ENCODE measurements around the gene CTDNEP1.

CTDNEP1 gene

DNA sequence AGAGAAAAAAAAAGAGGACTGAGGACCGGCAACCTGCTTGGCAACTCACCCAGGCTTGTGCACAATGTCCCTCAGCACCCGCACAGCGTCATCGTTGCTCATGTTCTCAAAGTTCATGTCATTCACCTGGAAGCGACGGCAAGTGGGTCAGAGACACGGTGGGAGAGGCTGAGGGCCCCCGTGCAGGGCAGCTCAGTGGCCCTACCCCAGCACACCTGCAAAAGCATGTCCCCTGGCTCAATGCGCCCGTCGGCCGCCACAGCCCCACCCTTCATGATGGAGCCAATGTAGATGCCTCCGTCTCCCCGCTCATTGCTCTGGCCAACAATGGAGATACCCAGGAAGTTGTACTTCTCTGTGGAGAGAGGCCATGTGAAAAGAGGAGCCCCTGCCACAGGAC, 22.6 kb downstream of the CTDNEP1 start:
- no peak for DNase-seq (ENCODE audit: low read depth in 3 of 3)

GRCh38 chr17:7226721-7227710, 24.5 kb downstream of the CTDNEP1 start:
- DNase-seq (ENCODE audit: low read depth in 3 of 3): no peak

GRCh38 chr17:7225711-7226331, 25.7 kb downstream of the CTDNEP1 start:
- no peak for DNase-seq (ENCODE audit: low read depth in 3 of 3)

- no peak for DNase-seq (ENCODE audit: low read depth in 3 of 3)
Observed at GRCh38 chr17:7224661-7225111, 26.8 kb downstream of the CTDNEP1 start.

DNA sequence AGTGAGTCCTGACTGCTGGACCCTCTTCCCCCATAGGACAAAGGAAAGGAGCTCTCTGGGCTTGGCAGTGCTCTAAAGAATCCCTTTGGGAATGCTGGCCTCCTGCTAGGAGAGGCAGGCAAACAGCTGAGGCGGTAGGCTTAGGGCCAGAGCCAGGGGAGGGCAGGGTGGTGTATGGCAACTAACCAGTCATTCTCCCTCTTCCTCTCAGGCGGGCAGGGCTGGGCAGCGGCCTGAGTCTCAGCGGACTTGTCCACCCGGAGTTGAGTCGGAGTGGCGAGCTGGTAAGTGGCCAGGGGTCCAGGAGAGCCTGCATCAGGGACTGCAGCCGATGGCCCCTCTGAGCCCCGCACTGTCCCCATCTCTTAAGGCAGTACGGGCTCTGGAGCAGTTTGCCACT, 27.4 kb downstream of the CTDNEP1 start:
- no peak for DNase-seq (ENCODE audit: low read depth in 3 of 3)

- no peak for DNase-seq (ENCODE audit: low read depth in 3 of 3)
Observed at GRCh38 chr17:7223375-7223774, 28.2 kb downstream of the CTDNEP1 start.

DNA sequence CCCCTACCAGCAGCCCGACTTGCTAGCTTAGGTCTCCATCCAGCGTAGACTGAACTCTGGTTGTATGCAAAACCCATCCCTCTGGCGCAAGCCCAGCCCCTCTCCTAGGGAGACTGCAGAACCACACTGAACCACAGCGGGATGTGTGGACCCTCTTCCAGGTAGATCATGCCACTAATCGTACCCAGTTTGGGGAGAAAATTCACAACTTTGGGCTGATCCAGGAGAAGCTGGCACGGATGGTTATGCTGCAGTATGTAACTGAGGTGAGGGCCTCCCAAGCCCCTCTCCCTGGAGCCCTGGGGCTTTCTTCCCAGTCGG, 28.6 kb downstream of the CTDNEP1 start:
- DNase-seq (ENCODE audit: low read depth in 3 of 3): no peak

GRCh38 chr17:7222093-7222971, 29.2 kb downstream of the CTDNEP1 start:
- no peak for DNase-seq (ENCODE audit: low read depth in 3 of 3)

- DNase-seq (ENCODE audit: low read depth in 3 of 3): no peak
Observed at GRCh38 chr17:7221278-7222092, 30.0 kb downstream of the CTDNEP1 start.

DNA sequence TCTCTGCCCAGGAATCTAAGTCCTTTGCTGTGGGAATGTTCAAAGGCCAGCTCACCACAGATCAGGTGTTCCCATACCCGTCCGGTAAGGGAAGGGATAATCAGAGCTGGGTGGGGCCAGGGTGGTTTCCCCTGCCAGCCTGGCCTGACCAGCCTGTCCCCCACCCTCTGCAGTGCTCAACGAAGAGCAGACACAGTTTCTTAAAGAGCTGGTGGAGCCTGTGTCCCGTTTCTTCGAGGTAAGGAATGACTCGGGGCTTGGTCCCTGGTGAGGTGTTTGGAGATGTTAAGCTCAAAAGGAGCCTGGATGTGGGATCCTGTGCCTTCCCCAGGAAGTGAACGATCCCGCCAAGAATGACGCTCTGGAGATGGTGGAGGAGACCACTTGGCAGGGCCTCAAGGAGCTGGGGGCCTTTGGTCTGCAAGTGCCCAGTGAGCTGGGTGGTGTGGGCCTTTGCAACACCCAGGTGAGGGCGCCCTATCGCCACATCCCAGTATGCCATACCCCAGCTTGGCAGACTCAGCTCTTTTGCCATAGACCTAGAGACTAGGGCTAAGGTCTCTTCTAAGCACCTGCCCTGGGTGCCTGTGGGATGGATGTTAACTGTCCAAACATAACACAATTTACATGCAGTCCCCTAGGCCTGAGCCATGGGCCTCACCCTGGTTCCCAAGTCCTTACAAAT, 30.8 kb downstream of the CTDNEP1 start:
- DNase-seq (ENCODE audit: low read depth in 3 of 3): peak in 2 of 3 experiments; percentile 33 to 47

GRCh38 chr17:7219812-7220592, 31.5 kb downstream of the CTDNEP1 start, which contains the start of the genes ACADVL and DLG4:
ACADVL (plus strand) TSS chr17:7219938; CDS start chr17:7219985, 47 bp downstream.
DLG4 (minus strand) TSS chr17:7219836.
- DNase-seq (ENCODE audit: low read depth in 3 of 3): peak; percentile 57 to 67 (median 58)

DNA sequence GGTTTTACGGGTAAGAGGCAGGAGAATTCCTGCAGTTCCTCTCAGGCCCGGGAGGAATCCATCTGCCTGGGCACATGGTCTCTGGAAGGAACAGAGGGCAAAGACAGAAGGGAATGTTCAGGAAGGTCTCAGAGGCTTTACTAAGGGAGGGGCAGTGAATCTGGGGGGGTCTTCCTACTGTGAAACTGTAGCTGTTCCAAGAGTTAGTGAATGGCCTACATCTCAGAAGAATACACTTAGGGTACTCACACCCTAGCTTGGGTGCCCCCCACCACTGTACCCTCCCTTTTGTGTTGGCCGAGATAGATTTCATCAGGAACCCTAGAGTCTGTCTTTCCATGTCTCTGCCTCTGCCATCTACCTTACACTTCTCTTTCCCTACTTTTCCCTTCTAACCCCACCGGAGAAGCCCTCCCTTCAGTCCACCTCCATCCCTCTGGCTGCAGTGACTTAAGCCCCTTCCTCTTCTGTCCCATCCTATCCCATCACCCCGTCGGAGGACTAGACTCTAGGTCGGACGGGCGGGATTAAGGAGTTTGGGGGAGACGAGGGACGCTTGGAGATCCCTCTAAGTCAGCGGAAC, 32.2 kb downstream of the CTDNEP1 start:
- DNase-seq (ENCODE audit: low read depth in 3 of 3): no peak

DNA sequence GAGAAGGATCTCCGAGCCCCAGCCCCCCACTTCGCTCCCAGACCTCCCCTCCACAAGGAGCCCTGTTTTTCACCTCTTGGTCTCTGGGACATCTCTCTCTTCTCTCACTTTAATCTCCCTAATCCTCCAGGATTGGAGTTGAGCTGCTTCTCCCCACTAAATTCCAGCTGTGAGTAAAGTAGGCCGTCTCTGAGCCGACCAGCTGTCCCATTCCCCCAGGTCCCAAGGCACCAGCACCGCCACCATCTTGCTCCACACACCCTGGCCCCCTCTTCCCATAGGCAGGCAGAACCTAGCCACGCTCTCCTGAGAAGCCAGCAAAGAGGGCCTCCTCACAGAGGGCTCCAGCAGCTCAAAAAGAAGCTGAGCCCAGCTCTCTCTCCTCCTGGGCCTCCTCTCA, 32.8 kb downstream of the CTDNEP1 start:
- DNase-seq (ENCODE audit: low read depth in 3 of 3): no peak

- no peak for DNase-seq (ENCODE audit: low read depth in 3 of 3)
Observed at GRCh38 chr17:7218166-7218565, 33.4 kb downstream of the CTDNEP1 start.

GRCh38 chr17:7217113-7217987, 34.2 kb downstream of the CTDNEP1 start:
- no peak for DNase-seq (ENCODE audit: low read depth in 3 of 3)

DNA sequence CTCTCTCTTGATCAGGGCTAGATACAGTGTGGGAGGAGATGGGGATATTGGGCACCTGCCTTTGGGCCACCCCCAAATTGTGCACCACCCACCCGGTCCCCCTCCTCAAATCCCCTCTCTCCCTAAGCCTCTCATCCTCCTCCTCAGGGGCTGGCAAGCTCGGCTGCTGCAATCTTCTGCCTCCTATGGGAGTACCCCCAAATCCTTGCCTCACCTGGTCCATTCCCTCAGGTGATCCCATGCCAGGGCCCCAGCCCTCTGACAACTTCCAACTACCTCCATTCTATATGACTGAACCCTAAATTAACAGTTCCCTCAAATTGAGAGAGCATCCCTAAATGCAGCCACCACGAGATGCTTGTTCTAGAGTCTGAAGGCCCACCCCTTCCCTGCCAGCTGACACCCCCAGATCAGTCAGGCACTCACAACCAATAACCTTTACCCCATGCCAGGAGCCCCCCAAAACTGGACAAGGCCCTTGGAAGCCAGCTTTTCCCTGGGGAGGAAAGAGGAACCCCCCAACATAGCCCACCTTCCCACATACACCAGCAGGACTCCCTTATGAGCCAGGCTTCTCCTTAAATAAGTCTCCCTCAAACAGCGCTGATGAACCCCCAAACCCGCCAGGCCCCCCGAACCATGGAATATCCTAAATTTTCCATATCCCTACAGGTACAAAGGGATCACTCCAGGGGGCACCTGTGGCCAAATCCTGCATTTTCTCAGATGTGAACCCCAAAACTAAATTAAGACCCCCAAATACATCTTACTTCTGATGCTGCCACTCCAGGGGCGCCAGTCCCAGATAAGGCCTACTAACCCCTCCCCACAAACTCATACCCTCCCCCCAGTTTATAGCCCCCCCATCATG, 35.1 kb downstream of the CTDNEP1 start:
- no peak for DNase-seq (ENCODE audit: low read depth in 3 of 3)

- DNase-seq (ENCODE audit: low read depth in 3 of 3): no peak
Observed at GRCh38 chr17:7215652-7216180, 35.8 kb downstream of the CTDNEP1 start.

All from stimulated activated CD4-positive, alpha-beta T cell treated with anti-CD3 and anti-CD28 coated beads, TNF-alpha, amount 100 ng/mL, for 4 hours (primary cell).